Neural progenitor cell (in vitro differentiated cells): ENCODE results near the gene MAGI2. TPM values are rescaled to one million over a fixed set of nuclear protein-coding genes. Genes with fewer than 3 reads are reported as not detected.

Experiments used
- DNase-seq: peaks from one replicate; pipeline ENCODE4 v3.0.0-alpha.2; 2016; ENCODE audit warnings: low spot score
- H2AFZ ChIP-seq: fragments of 200-600 bp; sonication (generic); replicated peaks from 2 replicates; pipeline ENCODE4 v1.6.1; 2016; ENCODE audit warnings: antibody characterized with exemption
- H3F3A ChIP-seq: fragments of 200-600 bp; sonication (generic); 2 replicates; pipeline ENCODE4 v1.6.1; 2016; ENCODE audit warnings: antibody characterized with exemption, low read depth
- H3K27ac ChIP-seq: fragments of 200-600 bp; sonication (generic); 2 replicates; pipeline ENCODE4 v1.5.1; 2016; ENCODE audit warnings: mild to moderate bottlenecking
- H3K27me3 ChIP-seq: fragments of 200-600 bp; sonication (generic); 2 replicates; pipeline ENCODE4 v1.6.1; 2016; ENCODE audit warnings: mild to moderate bottlenecking, moderate library complexity
- H3K36me3 ChIP-seq: fragments of 200-600 bp; sonication (generic); 2 replicates; pipeline ENCODE4 v1.5.1; 2016
- H3K4me1 ChIP-seq: fragments of 200-600 bp; sonication (generic); 2 replicates; pipeline ENCODE4 v1.6.1; 2016; ENCODE audit warnings: mixed run types
- H3K4me2 ChIP-seq: fragments of 200-600 bp; sonication (generic); 2 replicates; pipeline ENCODE4 v1.6.1; 2016
- H3K4me3 ChIP-seq: fragments of 200-600 bp; sonication (generic); 2 replicates; pipeline ENCODE4 v1.5.1; 2016
- H3K79me2 ChIP-seq: fragments of 200-600 bp; sonication (generic); 2 replicates; pipeline ENCODE4 v1.6.1; 2016; ENCODE audit warnings: low read depth
- H3K9ac ChIP-seq: fragments of 200-600 bp; sonication (generic); 2 replicates; pipeline ENCODE4 v1.6.1; 2016
- H3K9me3 ChIP-seq: fragments of 200-600 bp; sonication (generic); 2 replicates; pipeline ENCODE4 v1.5.1; 2016; ENCODE audit warnings: low read depth
- H4K20me1 ChIP-seq: fragments of 200-600 bp; sonication (generic); 2 replicates; pipeline ENCODE4 v1.6.1; 2016; ENCODE audit warnings: low read depth
- H3K27ac Mint-ChIP-seq: 3 replicates; pipeline ENCODE4 v1.8.0; 2021; ENCODE audit warnings: mixed read lengths
- H3K27me3 Mint-ChIP-seq: 2 replicates; pipeline ENCODE4 v1.8.0; 2022; ENCODE audit warnings: low read depth, mild to moderate bottlenecking, inconsistent platforms, moderate library complexity, mixed read lengths; ENCODE audit not compliant: insufficient read depth
- H3K36me3 Mint-ChIP-seq: 3 replicates; pipeline ENCODE4 v1.8.0; 2021; ENCODE audit warnings: mixed read lengths
- H3K4me1 Mint-ChIP-seq: 3 replicates; pipeline ENCODE4 v1.8.0; 2021; ENCODE audit warnings: mixed read lengths
- H3K4me3 Mint-ChIP-seq: 3 replicates; pipeline ENCODE4 v1.8.0; 2021; ENCODE audit warnings: mild to moderate bottlenecking, moderate library complexity, mixed read lengths
- H3K9me3 Mint-ChIP-seq: 3 replicates; pipeline ENCODE4 v1.8.0; 2020; ENCODE audit warnings: mixed read lengths
- EZH2 ChIP-seq: fragments of 200-600 bp; sonication (generic); IDR thresholded peaks from 2 replicates; pipeline ENCODE4 v1.6.1; 2017; ENCODE audit warnings: antibody characterized with exemption, mild to moderate bottlenecking, moderate library complexity
- EZH2phosphoT487 ChIP-seq: fragments of 200-600 bp; sonication (generic); IDR thresholded peaks from 2 replicates; pipeline ENCODE4 v1.6.1; 2017; ENCODE audit warnings: antibody characterized with exemption
- total RNA-seq: library from RNA; depleted of rRNA; stranded (reverse); fragments of >200 nt; gene quantifications from 2 replicates; pipeline ENCODE4 v1.2.3, GENCODE V29; 2015; ENCODE audit warnings: low replicate concordance
- TF ChIP-seq, protein P1 (sequence below): fragments of 200-600 bp; sonication (generic); IDR thresholded peaks from 2 replicates; pipeline ENCODE4 v1.5.1; 2017; ENCODE audit warnings: antibody characterized with exemption, mild to moderate bottlenecking

Gene MAGI2
- total RNA-seq, 1 donor from 2014 or later: 5.8 TPM

DNA sequence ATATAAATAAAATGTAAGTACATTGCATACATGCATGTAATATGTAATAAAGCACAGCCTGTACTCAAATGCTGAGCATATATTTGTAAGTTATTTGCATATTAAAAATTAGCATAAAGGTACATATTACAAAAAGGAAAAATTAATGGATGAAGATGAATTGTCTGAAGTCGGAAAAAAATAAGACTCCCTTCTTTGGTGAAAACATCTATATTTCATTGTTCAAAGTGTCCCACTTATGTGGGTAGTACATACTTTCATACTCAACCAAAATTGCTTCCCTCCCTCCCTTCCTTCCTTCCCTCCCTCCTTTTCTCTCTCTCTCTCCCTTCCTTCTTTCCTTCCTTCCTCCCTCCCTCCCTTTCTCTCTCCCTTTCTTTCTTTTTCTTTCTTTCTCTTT is 498.1 kb downstream of the MAGI2 start:
- Mint-ChIP-seq H3K36me3 (no peaks in the 10 kb centered on the region), H3K27me3 (no peaks in the 10 kb centered on the region), H3K4me3 (no peak overlapping the region), H3K27ac (no peak overlapping the region), H3K4me1 (peaks cover 4% of the 10 kb centered on the region), H3K9me3 (no peaks in the 10 kb centered on the region)
- Histone ChIP-seq H3K36me3 (no peaks in the 10 kb centered on the region), H3K9me3 (no peaks in the 10 kb centered on the region), H3F3A (no peaks in the 10 kb centered on the region), H3K9ac (no peak overlapping the region), H3K79me2 (no peaks in the 10 kb centered on the region), H3K4me3 (no peak overlapping the region), H3K4me1 (no peaks in the 10 kb centered on the region), H3K4me2 (no peak overlapping the region), H3K27ac (no peak overlapping the region), H2AFZ (no peak overlapping the region), H4K20me1 (no peaks in the 10 kb centered on the region), H3K27me3 (no peaks in the 10 kb centered on the region)
- TF ChIP-seq, protein P1, sequence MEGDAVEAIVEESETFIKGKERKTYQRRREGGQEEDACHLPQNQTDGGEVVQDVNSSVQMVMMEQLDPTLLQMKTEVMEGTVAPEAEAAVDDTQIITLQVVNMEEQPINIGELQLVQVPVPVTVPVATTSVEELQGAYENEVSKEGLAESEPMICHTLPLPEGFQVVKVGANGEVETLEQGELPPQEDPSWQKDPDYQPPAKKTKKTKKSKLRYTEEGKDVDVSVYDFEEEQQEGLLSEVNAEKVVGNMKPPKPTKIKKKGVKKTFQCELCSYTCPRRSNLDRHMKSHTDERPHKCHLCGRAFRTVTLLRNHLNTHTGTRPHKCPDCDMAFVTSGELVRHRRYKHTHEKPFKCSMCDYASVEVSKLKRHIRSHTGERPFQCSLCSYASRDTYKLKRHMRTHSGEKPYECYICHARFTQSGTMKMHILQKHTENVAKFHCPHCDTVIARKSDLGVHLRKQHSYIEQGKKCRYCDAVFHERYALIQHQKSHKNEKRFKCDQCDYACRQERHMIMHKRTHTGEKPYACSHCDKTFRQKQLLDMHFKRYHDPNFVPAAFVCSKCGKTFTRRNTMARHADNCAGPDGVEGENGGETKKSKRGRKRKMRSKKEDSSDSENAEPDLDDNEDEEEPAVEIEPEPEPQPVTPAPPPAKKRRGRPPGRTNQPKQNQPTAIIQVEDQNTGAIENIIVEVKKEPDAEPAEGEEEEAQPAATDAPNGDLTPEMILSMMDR: no peak
- DNase-seq: no peak

DNA sequence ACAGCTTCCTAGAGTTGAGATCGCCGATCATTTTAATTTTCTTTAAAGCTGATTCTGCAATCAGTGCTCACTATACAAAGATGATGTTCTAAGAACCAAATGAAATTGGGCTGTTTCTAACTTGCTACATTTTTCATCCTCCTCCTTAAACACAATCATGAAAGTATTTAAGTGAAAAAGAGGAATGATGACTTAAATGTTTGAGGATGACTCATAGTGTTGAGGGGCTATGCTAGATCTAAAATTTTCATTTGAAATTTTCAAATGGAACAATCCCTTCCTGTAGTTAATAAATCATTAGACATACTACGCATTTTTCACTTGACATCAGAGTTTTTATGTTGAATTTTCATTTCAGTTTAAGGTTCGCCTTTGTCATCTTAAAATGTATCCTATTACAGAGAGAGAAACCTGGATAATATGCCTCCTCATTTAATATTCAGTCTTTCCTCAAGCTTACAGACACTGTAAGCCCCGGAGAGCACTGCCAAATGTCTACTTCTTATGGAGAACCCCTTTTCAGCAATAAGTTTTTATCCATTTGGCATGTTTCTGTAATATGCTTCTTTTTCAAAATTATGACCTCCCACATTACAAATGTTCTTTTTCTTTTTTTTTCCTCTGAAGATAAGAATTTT is 499.6 kb downstream of the MAGI2 start:
- H3K4me3 Mint-ChIP-seq: no peak overlapping the region
- Histone ChIP-seq H2AFZ (no peak overlapping the region), H3K9ac (no peak overlapping the region), H3K9me3 (no peaks in the 10 kb centered on the region), H3K36me3 (no peaks in the 10 kb centered on the region), H3K4me1 (no peaks in the 10 kb centered on the region), H3K4me2 (no peak overlapping the region), H3K79me2 (no peaks in the 10 kb centered on the region), H3K27me3 (no peaks in the 10 kb centered on the region), H4K20me1 (no peaks in the 10 kb centered on the region), H3K4me3 (no peak overlapping the region), H3K27ac (no peak overlapping the region), H3F3A (no peaks in the 10 kb centered on the region)
- H3K27ac Mint-ChIP-seq: no peak overlapping the region
- TF ChIP-seq EZH2phosphoT487: no peak
- TF ChIP-seq, protein P1: no peak
- DNase-seq: no peak
- no peaks in the 10 kb centered on the region for H3K27me3 Mint-ChIP-seq
- H3K36me3 Mint-ChIP-seq: no peaks in the 10 kb centered on the region
- no peaks in the 10 kb centered on the region for H3K9me3 Mint-ChIP-seq
- peaks cover 4% of the 10 kb centered on the region for H3K4me1 Mint-ChIP-seq

DNA sequence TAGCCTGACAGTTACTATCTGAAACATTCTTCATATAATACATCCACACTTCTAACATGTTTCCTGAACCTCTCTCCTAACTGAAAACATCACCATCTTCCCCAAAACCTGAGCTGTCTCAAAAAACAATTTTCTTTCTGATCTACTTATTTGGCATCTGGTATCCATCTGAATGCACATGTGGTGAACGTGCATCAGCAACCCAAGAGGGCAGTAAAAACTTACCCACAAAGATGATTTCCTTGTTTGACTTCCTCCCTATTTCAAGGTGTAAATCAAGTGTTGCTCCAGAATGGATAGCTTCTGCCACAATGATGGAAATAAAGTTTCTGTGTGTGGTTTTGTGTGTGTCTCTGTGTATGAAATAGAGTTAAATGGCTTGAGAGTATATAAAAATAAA is 500.4 kb downstream of the MAGI2 start:
- no peak overlapping the region for H3K27ac Mint-ChIP-seq
- no peaks in the 10 kb centered on the region for H3K4me1 ChIP-seq
- no peaks in the 10 kb centered on the region for H3K27me3 Mint-ChIP-seq
- no peak overlapping the region for H2AFZ ChIP-seq
- H3K4me3 Mint-ChIP-seq: no peak overlapping the region
- H3K79me2 ChIP-seq: no peaks in the 10 kb centered on the region
- H3K36me3 ChIP-seq: no peaks in the 10 kb centered on the region
- DNase-seq: no peak
- no peaks in the 10 kb centered on the region for H3K9me3 Mint-ChIP-seq
- H4K20me1 ChIP-seq: no peaks in the 10 kb centered on the region
- H3K4me2 ChIP-seq: no peak overlapping the region
- no peak overlapping the region for H3K27ac ChIP-seq
- no peaks in the 10 kb centered on the region for H3F3A ChIP-seq
- TF ChIP-seq, protein P1: no peak
- no peak for TF ChIP-seq EZH2
- no peak overlapping the region for H3K4me3 ChIP-seq
- H3K9ac ChIP-seq: no peak overlapping the region
- H3K36me3 Mint-ChIP-seq: no peaks in the 10 kb centered on the region
- no peaks in the 10 kb centered on the region for H3K27me3 ChIP-seq
- peaks cover 3% of the 10 kb centered on the region for H3K4me1 Mint-ChIP-seq
- H3K9me3 ChIP-seq: no peaks in the 10 kb centered on the region
